ENCODE measurements around the gene SULT4A1.

The SULT4A1 gene

DNA sequence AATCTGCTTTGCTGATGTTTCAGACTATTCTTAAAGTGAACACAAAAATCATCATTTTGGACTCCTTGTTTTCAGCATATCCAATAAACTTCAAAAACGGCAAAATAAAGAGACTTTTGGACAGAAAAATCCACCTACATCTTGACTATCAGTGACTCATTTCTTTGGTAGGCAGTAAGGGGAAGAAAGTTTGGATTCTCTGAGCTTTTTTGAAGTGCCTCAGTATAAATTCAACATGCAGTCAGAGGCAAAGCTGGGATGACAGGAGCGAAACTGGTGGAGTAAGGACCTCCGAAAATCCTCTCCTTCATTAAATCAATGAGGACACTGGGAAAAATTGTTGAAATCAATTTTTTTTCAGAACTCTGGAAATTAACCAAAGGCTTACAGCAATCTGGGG lies 79.9 kb downstream of the SULT4A1 start:
- TF ChIP-seq, protein P1, sequence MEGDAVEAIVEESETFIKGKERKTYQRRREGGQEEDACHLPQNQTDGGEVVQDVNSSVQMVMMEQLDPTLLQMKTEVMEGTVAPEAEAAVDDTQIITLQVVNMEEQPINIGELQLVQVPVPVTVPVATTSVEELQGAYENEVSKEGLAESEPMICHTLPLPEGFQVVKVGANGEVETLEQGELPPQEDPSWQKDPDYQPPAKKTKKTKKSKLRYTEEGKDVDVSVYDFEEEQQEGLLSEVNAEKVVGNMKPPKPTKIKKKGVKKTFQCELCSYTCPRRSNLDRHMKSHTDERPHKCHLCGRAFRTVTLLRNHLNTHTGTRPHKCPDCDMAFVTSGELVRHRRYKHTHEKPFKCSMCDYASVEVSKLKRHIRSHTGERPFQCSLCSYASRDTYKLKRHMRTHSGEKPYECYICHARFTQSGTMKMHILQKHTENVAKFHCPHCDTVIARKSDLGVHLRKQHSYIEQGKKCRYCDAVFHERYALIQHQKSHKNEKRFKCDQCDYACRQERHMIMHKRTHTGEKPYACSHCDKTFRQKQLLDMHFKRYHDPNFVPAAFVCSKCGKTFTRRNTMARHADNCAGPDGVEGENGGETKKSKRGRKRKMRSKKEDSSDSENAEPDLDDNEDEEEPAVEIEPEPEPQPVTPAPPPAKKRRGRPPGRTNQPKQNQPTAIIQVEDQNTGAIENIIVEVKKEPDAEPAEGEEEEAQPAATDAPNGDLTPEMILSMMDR (IDR thresholded peaks at IDR 0.05; ENCODE audit: borderline replicate concordance, control extremely low read depth, extremely low read depth, insufficient read depth, missing control alignments), result no peak
- in situ Hi-C loops (cut with MboI; ENCODE audit: low sequenced_read_pairs, unreplicated experiment), result no loop called here
- no peak for DNase-seq (ENCODE audit: low spot score)

GRCh38 chr22:43777286-43777685 lies 85.0 kb downstream of the SULT4A1 start:
- TF ChIP-seq, protein P1 (IDR thresholded peaks at IDR 0.05; ENCODE audit: borderline replicate concordance, control extremely low read depth, extremely low read depth, insufficient read depth, missing control alignments), result no peak
- in situ Hi-C loops (cut with MboI; ENCODE audit: low sequenced_read_pairs, unreplicated experiment), result no loop called here
- no peak for DNase-seq (ENCODE audit: low spot score)

DNA sequence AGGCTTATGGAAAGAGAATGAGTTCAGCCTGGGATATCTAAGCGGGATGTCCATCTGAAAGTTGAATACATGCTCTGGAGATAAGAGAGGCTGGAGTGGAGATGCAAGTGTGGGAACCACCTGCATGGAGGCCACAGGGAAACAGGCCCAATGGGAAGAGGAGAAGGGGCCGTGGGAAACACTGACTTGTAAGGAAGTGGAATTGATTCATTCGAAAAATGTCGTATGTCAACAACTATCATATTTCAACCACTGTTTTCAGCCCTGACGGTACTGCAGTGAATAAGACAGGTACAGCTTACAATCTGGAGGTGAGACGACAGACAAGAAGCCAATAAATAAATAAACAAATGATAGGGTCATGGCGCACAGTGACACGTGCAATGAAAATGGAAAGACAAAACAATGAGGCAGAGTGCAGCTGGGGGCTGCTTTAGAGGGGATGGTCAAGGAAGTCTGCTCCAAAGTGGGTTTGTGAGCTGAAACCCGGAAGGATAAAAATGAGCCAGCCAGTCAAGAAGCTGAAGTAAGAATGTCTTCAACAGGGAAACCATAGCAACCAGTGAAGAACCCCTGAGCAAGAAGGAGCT lies 86.1 kb downstream of the SULT4A1 start:
- DNase-seq (ENCODE audit: low spot score), result no peak
- TF ChIP-seq, protein P1 (IDR thresholded peaks at IDR 0.05; ENCODE audit: borderline replicate concordance, control extremely low read depth, extremely low read depth, insufficient read depth, missing control alignments), result no peak
- in situ Hi-C loops (cut with MboI; ENCODE audit: low sequenced_read_pairs, unreplicated experiment), result no loop called here
